ENCODE results near the gene TPT1.

DNA sequence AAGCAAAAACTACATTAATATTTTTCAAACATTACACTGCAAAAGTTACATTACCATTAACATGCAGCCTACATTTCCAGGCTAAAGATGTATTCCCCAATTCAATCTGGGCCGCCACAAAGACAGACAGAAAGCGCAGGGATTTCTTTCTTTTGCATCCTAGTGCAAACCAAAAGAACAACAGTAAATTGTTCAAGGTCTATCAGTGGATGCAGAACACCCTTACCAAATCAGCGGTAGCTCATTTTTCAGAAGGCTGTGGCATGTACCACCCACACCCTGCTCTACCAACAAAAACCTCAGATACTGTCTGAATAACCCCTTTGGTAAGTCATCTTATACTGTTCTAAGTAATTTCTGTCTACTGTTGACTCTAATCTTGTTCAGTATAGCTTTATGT is 3.6 kb downstream of the TPT1 start:
- TF ChIP-seq, protein P1, sequence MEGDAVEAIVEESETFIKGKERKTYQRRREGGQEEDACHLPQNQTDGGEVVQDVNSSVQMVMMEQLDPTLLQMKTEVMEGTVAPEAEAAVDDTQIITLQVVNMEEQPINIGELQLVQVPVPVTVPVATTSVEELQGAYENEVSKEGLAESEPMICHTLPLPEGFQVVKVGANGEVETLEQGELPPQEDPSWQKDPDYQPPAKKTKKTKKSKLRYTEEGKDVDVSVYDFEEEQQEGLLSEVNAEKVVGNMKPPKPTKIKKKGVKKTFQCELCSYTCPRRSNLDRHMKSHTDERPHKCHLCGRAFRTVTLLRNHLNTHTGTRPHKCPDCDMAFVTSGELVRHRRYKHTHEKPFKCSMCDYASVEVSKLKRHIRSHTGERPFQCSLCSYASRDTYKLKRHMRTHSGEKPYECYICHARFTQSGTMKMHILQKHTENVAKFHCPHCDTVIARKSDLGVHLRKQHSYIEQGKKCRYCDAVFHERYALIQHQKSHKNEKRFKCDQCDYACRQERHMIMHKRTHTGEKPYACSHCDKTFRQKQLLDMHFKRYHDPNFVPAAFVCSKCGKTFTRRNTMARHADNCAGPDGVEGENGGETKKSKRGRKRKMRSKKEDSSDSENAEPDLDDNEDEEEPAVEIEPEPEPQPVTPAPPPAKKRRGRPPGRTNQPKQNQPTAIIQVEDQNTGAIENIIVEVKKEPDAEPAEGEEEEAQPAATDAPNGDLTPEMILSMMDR (IDR thresholded peaks at IDR 0.05): no peak
- TF ChIP-seq, protein P2, sequence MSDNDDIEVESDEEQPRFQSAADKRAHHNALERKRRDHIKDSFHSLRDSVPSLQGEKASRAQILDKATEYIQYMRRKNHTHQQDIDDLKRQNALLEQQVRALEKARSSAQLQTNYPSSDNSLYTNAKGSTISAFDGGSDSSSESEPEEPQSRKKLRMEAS (IDR thresholded peaks at IDR 0.05; ENCODE audit: low read depth): no peak
- TF ChIP-seq, protein P3, sequence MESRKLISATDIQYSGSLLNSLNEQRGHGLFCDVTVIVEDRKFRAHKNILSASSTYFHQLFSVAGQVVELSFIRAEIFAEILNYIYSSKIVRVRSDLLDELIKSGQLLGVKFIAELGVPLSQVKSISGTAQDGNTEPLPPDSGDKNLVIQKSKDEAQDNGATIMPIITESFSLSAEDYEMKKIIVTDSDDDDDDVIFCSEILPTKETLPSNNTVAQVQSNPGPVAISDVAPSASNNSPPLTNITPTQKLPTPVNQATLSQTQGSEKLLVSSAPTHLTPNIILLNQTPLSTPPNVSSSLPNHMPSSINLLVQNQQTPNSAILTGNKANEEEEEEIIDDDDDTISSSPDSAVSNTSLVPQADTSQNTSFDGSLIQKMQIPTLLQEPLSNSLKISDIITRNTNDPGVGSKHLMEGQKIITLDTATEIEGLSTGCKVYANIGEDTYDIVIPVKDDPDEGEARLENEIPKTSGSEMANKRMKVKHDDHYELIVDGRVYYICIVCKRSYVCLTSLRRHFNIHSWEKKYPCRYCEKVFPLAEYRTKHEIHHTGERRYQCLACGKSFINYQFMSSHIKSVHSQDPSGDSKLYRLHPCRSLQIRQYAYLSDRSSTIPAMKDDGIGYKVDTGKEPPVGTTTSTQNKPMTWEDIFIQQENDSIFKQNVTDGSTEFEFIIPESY (IDR thresholded peaks at IDR 0.05; ENCODE audit: borderline replicate concordance, low read depth): no peak
- TF ChIP-seq, protein P4, sequence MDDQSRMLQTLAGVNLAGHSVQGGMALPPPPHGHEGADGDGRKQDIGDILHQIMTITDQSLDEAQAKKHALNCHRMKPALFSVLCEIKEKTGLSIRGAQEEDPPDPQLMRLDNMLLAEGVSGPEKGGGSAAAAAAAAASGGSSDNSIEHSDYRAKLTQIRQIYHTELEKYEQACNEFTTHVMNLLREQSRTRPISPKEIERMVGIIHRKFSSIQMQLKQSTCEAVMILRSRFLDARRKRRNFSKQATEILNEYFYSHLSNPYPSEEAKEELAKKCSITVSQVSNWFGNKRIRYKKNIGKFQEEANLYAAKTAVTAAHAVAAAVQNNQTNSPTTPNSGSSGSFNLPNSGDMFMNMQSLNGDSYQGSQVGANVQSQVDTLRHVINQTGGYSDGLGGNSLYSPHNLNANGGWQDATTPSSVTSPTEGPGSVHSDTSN (IDR thresholded peaks at IDR 0.05): no peak
- TF ChIP-seq NFIC (IDR thresholded peaks at IDR 0.05; ENCODE audit: borderline replicate concordance) (no peak), SMC3 (IDR thresholded peaks at IDR 0.05; ENCODE audit: low read depth, low read length) (no peak), EP300 (IDR thresholded peaks at IDR 0.05; ENCODE audit: borderline replicate concordance in 1 of 2, low read depth in 1 of 2, low read length in 1 of 2) (no peak), MEF2A (IDR thresholded peaks at IDR 0.05; ENCODE audit: borderline replicate concordance, low read depth) (no peak), POLR2AphosphoS5 (IDR thresholded peaks at IDR 0.05; ENCODE audit: low read depth, low read length) (no peak), CHD2 (IDR thresholded peaks at IDR 0.05; ENCODE audit: low read length, partially characterized antibody) (no peak), EZH2phosphoT487 (IDR thresholded peaks at IDR 0.05; ENCODE audit: borderline replicate concordance, low read depth) (no peak), TAF1 (IDR thresholded peaks at IDR 0.05; ENCODE audit: borderline replicate concordance, low read depth, low read length) (no peak), YY1 (IDR thresholded peaks at IDR 0.05; ENCODE audit: low read depth) (no peak)
